SU-DHL-6 (cell line): ENCODE results near the gene CHFR.
"Not testable (repeated sequence)": the region's sequence is repeated elsewhere in the genome, so short reads cannot be mapped to it uniquely, and the experiment has no call there.

Source experiments
- CTCF ChIP-seq: fragments of 200-600 bp; sonication (generic); IDR thresholded peaks from one replicate; pipeline ENCODE4 v1.5.1; 2017; ENCODE audit warnings: antibody characterized with exemption, mild to moderate bottlenecking, low read length, moderate library complexity; ENCODE audit not compliant: insufficient read depth, poor library complexity, severe bottlenecking
- EZH2phosphoT487 ChIP-seq: fragments of 200-600 bp; sonication (generic), shearing (Covaris generic); conservative IDR thresholded peaks from 2 replicates; pipeline ENCODE4 v1.6.1; 2018; ENCODE audit warnings: mild to moderate bottlenecking, antibody characterized with exemption, low read length, moderate library complexity, mixed read lengths

- not testable (repeated sequence) for TF ChIP-seq CTCF, EZH2phosphoT487
These were observed 20.4 kb upstream of the CHFR start for GRCh38 chr12:132907789-132908144.
